ENCODE results near the gene AP1G1. TPM values are rescaled to one million over a fixed set of nuclear protein-coding genes. Genes with fewer than 3 reads are reported as not detected.

The AP1G1 gene
- total RNA-seq, 1 donor from 2014 or later, result 109 TPM

GRCh38 chr16:71723537-71724319 is 84.9 kb downstream of the AP1G1 start:
- Mint-ChIP-seq H3K27ac (peak overlapping the region; percentile 85), H3K4me1 (peaks cover 20% of the 10 kb centered on the region)
- no peak for TF ChIP-seq CTCF (IDR thresholded peaks at IDR 0.05; ENCODE audit: unreplicated experiment)

GRCh38 chr16:71722801-71723536 is 85.7 kb downstream of the AP1G1 start:
- peaks cover 20% of the 10 kb centered on the region for H3K4me1 Mint-ChIP-seq
- peaks cover 4% of the 10 kb centered on the region for H3K36me3 Mint-ChIP-seq
- peaks cover 4% of the 10 kb centered on the region for H3K27me3 Mint-ChIP-seq (ENCODE audit: low read depth)
- H3K4me3 Mint-ChIP-seq, result peak overlapping the region; percentile 84
- H3K9me3 Mint-ChIP-seq, result no peaks in the 10 kb centered on the region
- DNase-seq (ENCODE audit: low spot score in 2 of 2, unreplicated experiment in 2 of 2), result peak; percentile 74 to 86
- peak overlapping the region; percentile 96 for H3K27ac Mint-ChIP-seq
- no peak for TF ChIP-seq CTCF (IDR thresholded peaks at IDR 0.05; ENCODE audit: unreplicated experiment)

More at GRCh38 chr16:71723537-71724319, 84.9 kb downstream of the AP1G1 start:
- Mint-ChIP-seq H3K9me3 (no peaks in the 10 kb centered on the region), H3K27me3 (ENCODE audit: low read depth) (peaks cover 4% of the 10 kb centered on the region), H3K4me3 (peak overlapping the region; percentile 79), H3K36me3 (peaks cover 3% of the 10 kb centered on the region)
- peak; percentile 74 to 84 for DNase-seq (ENCODE audit: low spot score in 2 of 2, unreplicated experiment in 2 of 2)

- H3K36me3 Mint-ChIP-seq, result peaks cover 6% of the 10 kb centered on the region
- no peak for TF ChIP-seq CTCF (IDR thresholded peaks at IDR 0.05; ENCODE audit: unreplicated experiment)
Measured at GRCh38 chr16:71721066-71721740, 87.4 kb downstream of the AP1G1 start.

GRCh38 chr16:71712501-71712900 is 96.1 kb downstream of the AP1G1 start:
- H3K27me3 Mint-ChIP-seq (ENCODE audit: low read depth), result no peaks in the 10 kb centered on the region
- peaks cover 2% of the 10 kb centered on the region for H3K36me3 Mint-ChIP-seq
- no peaks in the 10 kb centered on the region for H3K9me3 Mint-ChIP-seq
- peaks cover 20% of the 10 kb centered on the region for H3K4me1 Mint-ChIP-seq
- no peak for TF ChIP-seq CTCF (IDR thresholded peaks at IDR 0.05; ENCODE audit: unreplicated experiment)
- no peak overlapping the region for H3K4me3 Mint-ChIP-seq
- no peak overlapping the region for H3K27ac Mint-ChIP-seq
- DNase-seq (ENCODE audit: low spot score in 2 of 2, unreplicated experiment in 2 of 2), result no peak

More at GRCh38 chr16:71721066-71721740, 87.4 kb downstream of the AP1G1 start:
- no peak for DNase-seq (ENCODE audit: low spot score in 2 of 2, unreplicated experiment in 2 of 2)
- peaks cover 4% of the 10 kb centered on the region for H3K27me3 Mint-ChIP-seq (ENCODE audit: low read depth)
- H3K4me1 Mint-ChIP-seq, result peaks cover 20% of the 10 kb centered on the region
- H3K4me3 Mint-ChIP-seq, result no peak overlapping the region
- no peak overlapping the region for H3K27ac Mint-ChIP-seq
- H3K9me3 Mint-ChIP-seq, result no peaks in the 10 kb centered on the region

GRCh38 chr16:71711789-71712188 is 96.8 kb downstream of the AP1G1 start:
- Mint-ChIP-seq H3K27me3 (ENCODE audit: low read depth) (no peaks in the 10 kb centered on the region), H3K9me3 (no peaks in the 10 kb centered on the region), H3K4me3 (no peak overlapping the region), H3K36me3 (peaks cover 2% of the 10 kb centered on the region), H3K4me1 (peaks cover 20% of the 10 kb centered on the region), H3K27ac (no peak overlapping the region)
- no peak for TF ChIP-seq CTCF (IDR thresholded peaks at IDR 0.05; ENCODE audit: unreplicated experiment)
- DNase-seq (ENCODE audit: low spot score in 2 of 2, unreplicated experiment in 2 of 2), result no peak

Data from mesothelial cell of epicardium (in vitro differentiated cells).